Osteocyte (in vitro differentiated cells): ENCODE data around the gene ZC3H7B. TPM values are rescaled to one million over a fixed set of nuclear protein-coding genes. Genes with fewer than 3 reads are reported as not detected.

Experiments
- DNase-seq: peaks from one replicate; pipeline ENCODE4 v3.0.0; 2021; ENCODE audit warnings: mixed read lengths; ENCODE audit not compliant: unreplicated experiment; ENCODE audit errors: extremely low spot score
- H3K27ac Mint-ChIP-seq: one replicate; pipeline ENCODE4 v1.8.0; 2021; ENCODE audit warnings: mild to moderate bottlenecking, mixed read lengths; ENCODE audit not compliant: unreplicated experiment
- H3K27me3 Mint-ChIP-seq: one replicate; pipeline ENCODE4 v1.8.0; 2021; ENCODE audit warnings: mixed read lengths; ENCODE audit not compliant: unreplicated experiment
- H3K36me3 Mint-ChIP-seq: one replicate; pipeline ENCODE4 v1.8.0; 2021; ENCODE audit warnings: mixed read lengths; ENCODE audit not compliant: unreplicated experiment
- H3K4me1 Mint-ChIP-seq: one replicate; pipeline ENCODE4 v1.8.0; 2021; ENCODE audit warnings: mixed read lengths; ENCODE audit not compliant: unreplicated experiment
- H3K4me3 Mint-ChIP-seq: one replicate; pipeline ENCODE4 v1.8.0; 2021; ENCODE audit warnings: mild to moderate bottlenecking, moderate library complexity, mixed read lengths; ENCODE audit not compliant: unreplicated experiment
- H3K9me3 Mint-ChIP-seq: one replicate; pipeline ENCODE4 v1.8.0; 2021; ENCODE audit warnings: mixed read lengths; ENCODE audit not compliant: unreplicated experiment
- CTCF ChIP-seq: fragments of 200-600 bp; sonication (generic); IDR thresholded peaks from 2 replicates; pipeline ENCODE4 v1.5.0; 2021; ENCODE audit warnings: antibody characterized with exemption, mild to moderate bottlenecking, moderate library complexity
- total RNA-seq: library from RNA; stranded (reverse); gene quantifications from 2 replicates; pipeline ENCODE4 v1.2.1, GENCODE V29; 2021

The ZC3H7B gene
- total RNA-seq, 1 donor from 2014 or later: 82.8 TPM

- peaks cover 27% of the 10 kb centered on the region for H3K36me3 Mint-ChIP-seq
- H3K4me1 Mint-ChIP-seq: no peaks in the 10 kb centered on the region
- no peak overlapping the region for H3K27ac Mint-ChIP-seq
- no peaks in the 10 kb centered on the region for H3K9me3 Mint-ChIP-seq
- TF ChIP-seq CTCF: no peak
- no peak for DNase-seq
- no peaks in the 10 kb centered on the region for H3K27me3 Mint-ChIP-seq
- no peak overlapping the region for H3K4me3 Mint-ChIP-seq
These were observed 40.7 kb downstream of the ZC3H7B start for GRCh38 chr22:41341990-41342389.

- peaks cover 28% of the 10 kb centered on the region for H3K36me3 Mint-ChIP-seq
- no peak overlapping the region for H3K27ac Mint-ChIP-seq
- no peak for TF ChIP-seq CTCF
- H3K9me3 Mint-ChIP-seq: no peaks in the 10 kb centered on the region
- no peak for DNase-seq
- H3K4me3 Mint-ChIP-seq: no peak overlapping the region
- H3K4me1 Mint-ChIP-seq: no peaks in the 10 kb centered on the region
- H3K27me3 Mint-ChIP-seq: no peaks in the 10 kb centered on the region
These were observed 42.0 kb downstream of the ZC3H7B start for GRCh38 chr22:41343300-41343699.

- Mint-ChIP-seq H3K27ac (no peak overlapping the region), H3K36me3 (peaks cover 28% of the 10 kb centered on the region), H3K4me3 (no peak overlapping the region), H3K9me3 (no peaks in the 10 kb centered on the region), H3K4me1 (no peaks in the 10 kb centered on the region), H3K27me3 (no peaks in the 10 kb centered on the region)
- TF ChIP-seq CTCF: no peak
- DNase-seq: no peak
These were observed 42.4 kb downstream of the ZC3H7B start for GRCh38 chr22:41343717-41344116.

GRCh38 chr22:41344189-41344788 is 43.0 kb downstream of the ZC3H7B start:
- Mint-ChIP-seq H3K4me3 (no peak overlapping the region), H3K27me3 (no peaks in the 10 kb centered on the region), H3K27ac (no peak overlapping the region), H3K9me3 (no peaks in the 10 kb centered on the region), H3K4me1 (no peaks in the 10 kb centered on the region), H3K36me3 (peaks cover 25% of the 10 kb centered on the region)
- DNase-seq: no peak
- TF ChIP-seq CTCF: no peak

GRCh38 chr22:41345807-41346335 is 44.5 kb downstream of the ZC3H7B start:
- no peak overlapping the region for H3K4me3 Mint-ChIP-seq
- H3K27ac Mint-ChIP-seq: no peak overlapping the region
- TF ChIP-seq CTCF: no peak
- peaks cover 12% of the 10 kb centered on the region for H3K4me1 Mint-ChIP-seq
- H3K9me3 Mint-ChIP-seq: no peaks in the 10 kb centered on the region
- no peak for DNase-seq
- H3K27me3 Mint-ChIP-seq: no peaks in the 10 kb centered on the region
- H3K36me3 Mint-ChIP-seq: peaks cover 32% of the 10 kb centered on the region
